ENCODE measurements around the gene CHRM2. TPM values are rescaled to one million over a fixed set of nuclear protein-coding genes. Genes with fewer than 3 reads are reported as not detected.

The CHRM2 gene
- total RNA-seq, 2 experiments from 2014 or later: not detected

GRCh38 chr7:136919820-136920219, 51.4 kb downstream of the CHRM2 start:
- no peak for DNase-seq (ENCODE audit: low spot score)
- no TSS peak for BruUV-seq (replicated peaks)
- intact Hi-C loops (cut with micrococcal nuclease; ENCODE audit: unreplicated experiment): no loop called here
- Histone ChIP-seq H3K79me2 (ENCODE audit: insufficient read depth, low read depth, low read length) (no peaks in the 10 kb centered on the region), H3K9me3 (ENCODE audit: low read length) (no peaks in the 10 kb centered on the region), H3K4me2 (ENCODE audit: low read length) (no peak overlapping the region), H3K9me2 (ENCODE audit: insufficient read depth, low read length) (no peaks in the 10 kb centered on the region), H3K4me1 (ENCODE audit: insufficient read depth, low read length, poor library complexity, severe bottlenecking) (no peaks in the 10 kb centered on the region), H3K4me3 (ENCODE audit: low read depth, low read length, poor library complexity, severe bottlenecking) (no peak overlapping the region), H3K36me3 (ENCODE audit: insufficient read depth, low read length) (no peaks in the 10 kb centered on the region), H2AFZ (ENCODE audit: low read length) (no peak overlapping the region), H3K27ac (ENCODE audit: low read depth, low read length, poor library complexity, severe bottlenecking) (no peak overlapping the region), H4K20me1 (ENCODE audit: insufficient read depth, low read length) (no peaks in the 10 kb centered on the region)
- TF ChIP-seq EZH2phosphoT487 (IDR thresholded peaks at IDR 0.05; ENCODE audit: borderline replicate concordance, low read depth, low read length) (no peak), CTCF (conservative IDR thresholded peaks at IDR 0.05; ENCODE audit: low read length) (no peak)
- POLR2A ChIA-PET: interaction anchor here (0.5 to 0.6 kb wide), 2 partner anchors 39 to 45 kb away, joined by 3 read pairs; no protein-coding TSS in a partner anchor
- CTCF ChIA-PET (ENCODE audit: unreplicated experiment): no interaction called here

GRCh38 chr7:136923111-136923667, 54.7 kb downstream of the CHRM2 start:
- no TSS peak for BruUV-seq (replicated peaks)
- ChIA-PET CTCF (ENCODE audit: unreplicated experiment) (no interaction called here), POLR2A (interaction anchor here (0.6 kb wide), 1 partner anchor 18 kb away, joined by 3 read pairs; no protein-coding TSS in a partner anchor)
- H3K79me2 ChIP-seq (ENCODE audit: insufficient read depth, low read depth, low read length): no peaks in the 10 kb centered on the region
- H4K20me1 ChIP-seq (ENCODE audit: insufficient read depth, low read length): no peaks in the 10 kb centered on the region
- intact Hi-C loops (cut with micrococcal nuclease; ENCODE audit: unreplicated experiment): no loop called here
- H3K4me1 ChIP-seq (ENCODE audit: insufficient read depth, low read length, poor library complexity, severe bottlenecking): no peaks in the 10 kb centered on the region
- no peaks in the 10 kb centered on the region for H3K9me3 ChIP-seq (ENCODE audit: low read length)
- no peak overlapping the region for H3K4me2 ChIP-seq (ENCODE audit: low read length)
- no peak overlapping the region for H3K4me3 ChIP-seq (ENCODE audit: low read depth, low read length, poor library complexity, severe bottlenecking)
- no peak overlapping the region for H3K27ac ChIP-seq (ENCODE audit: low read depth, low read length, poor library complexity, severe bottlenecking)
- no peak overlapping the region for H2AFZ ChIP-seq (ENCODE audit: low read length)
- H3K36me3 ChIP-seq (ENCODE audit: insufficient read depth, low read length): no peaks in the 10 kb centered on the region
- TF ChIP-seq EZH2phosphoT487 (IDR thresholded peaks at IDR 0.05; ENCODE audit: borderline replicate concordance, low read depth, low read length) (no peak), CTCF (conservative IDR thresholded peaks at IDR 0.05; ENCODE audit: low read length) (no peak)
- no peaks in the 10 kb centered on the region for H3K9me2 ChIP-seq (ENCODE audit: insufficient read depth, low read length)
- no peak for DNase-seq (ENCODE audit: low spot score)

DNA sequence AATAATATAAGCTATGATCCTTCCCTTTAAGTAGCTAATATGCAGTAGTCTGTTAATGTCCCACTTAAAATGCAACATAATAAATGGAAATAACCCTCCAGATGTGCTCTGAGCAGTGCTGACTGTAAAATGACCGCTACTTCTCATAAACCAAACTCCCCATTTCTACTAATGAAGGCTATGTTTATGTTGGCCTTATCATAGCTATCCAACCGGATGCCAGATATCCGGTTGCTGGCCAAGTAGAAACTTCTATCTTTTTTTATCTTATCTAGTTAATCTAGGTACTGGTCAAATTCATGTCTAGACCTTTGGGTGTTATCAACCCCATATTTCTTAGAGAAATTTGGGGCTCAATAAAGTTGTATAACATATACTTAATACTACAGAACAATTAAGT, 56.6 kb downstream of the CHRM2 start:
- TF ChIP-seq EZH2phosphoT487 (IDR thresholded peaks at IDR 0.05; ENCODE audit: borderline replicate concordance, low read depth, low read length) (no peak), CTCF (conservative IDR thresholded peaks at IDR 0.05; ENCODE audit: low read length) (no peak)
- no peak for DNase-seq (ENCODE audit: low spot score)
- Histone ChIP-seq H3K9me2 (ENCODE audit: insufficient read depth, low read length) (no peaks in the 10 kb centered on the region), H2AFZ (ENCODE audit: low read length) (no peak overlapping the region), H3K9me3 (ENCODE audit: low read length) (no peaks in the 10 kb centered on the region), H3K4me1 (ENCODE audit: insufficient read depth, low read length, poor library complexity, severe bottlenecking) (no peaks in the 10 kb centered on the region), H3K4me3 (ENCODE audit: low read depth, low read length, poor library complexity, severe bottlenecking) (no peak overlapping the region), H3K36me3 (ENCODE audit: insufficient read depth, low read length) (no peaks in the 10 kb centered on the region), H3K4me2 (ENCODE audit: low read length) (no peak overlapping the region), H4K20me1 (ENCODE audit: insufficient read depth, low read length) (no peaks in the 10 kb centered on the region), H3K79me2 (ENCODE audit: insufficient read depth, low read depth, low read length) (no peaks in the 10 kb centered on the region), H3K27ac (ENCODE audit: low read depth, low read length, poor library complexity, severe bottlenecking) (no peak overlapping the region)
- BruUV-seq (replicated peaks): no TSS peak
- intact Hi-C loops (cut with micrococcal nuclease; ENCODE audit: unreplicated experiment): no loop called here
- CTCF ChIA-PET (ENCODE audit: unreplicated experiment): no interaction called here
- POLR2A ChIA-PET: no interaction called here
